CD14-positive monocyte (primary cell): ENCODE data around the gene ACBD3. TPM values are rescaled to one million over a fixed set of nuclear protein-coding genes. Genes with fewer than 3 reads are reported as not detected.

Experiments
- DNase-seq, 3 donors: peaks; one replicate each; pipeline ENCODE4 v3.0.0-alpha.2; 2011 to 2022
- H2AFZ ChIP-seq: 2 replicates; pipeline ENCODE4 v1.6.0; 2012; ENCODE audit warnings: mild to moderate bottlenecking, low read depth, low read length, inconsistent platforms; ENCODE audit not compliant: insufficient read depth, poor library complexity, severe bottlenecking
- H3K27ac ChIP-seq, 2 donors: 1 replicate in 1 of 2; 2 replicates in 1 of 2; pipeline ENCODE4 v1.5.1; 2012 to 2013; ENCODE audit warnings: low read length in 2 of 2, control low read depth in 1 of 2, inconsistent platforms in 1 of 2, low read depth in 1 of 2, mild to moderate bottlenecking in 1 of 2
- H3K27me3 ChIP-seq, 2 donors: one replicate each; pipeline versions ENCODE4 v1.6.0 to v1.6.1; 2011 to 2013; ENCODE audit warnings: low read length in 2 of 2; ENCODE audit not compliant: control insufficient read depth in 2 of 2, insufficient read depth in 2 of 2
- H3K36me3 ChIP-seq, 2 donors: replicated peaks in 1 of 2; 1 replicate in 1 of 2; 2 replicates in 1 of 2; pipeline versions ENCODE4 v1.5.1 to v1.6.1; 2012 to 2013; ENCODE audit warnings: low read length in 2 of 2, control low read depth in 1 of 2, inconsistent platforms in 1 of 2, mild to moderate bottlenecking in 1 of 2; ENCODE audit not compliant: insufficient read depth in 2 of 2, control insufficient read depth in 1 of 2
- H3K4me1 ChIP-seq, 2 donors: 1 replicate in 1 of 2; 2 replicates in 1 of 2; pipeline versions ENCODE4 v1.5.1 to v1.6.1; 2012 to 2013; ENCODE audit warnings: low read length in 2 of 2, control low read depth in 1 of 2, inconsistent platforms in 1 of 2, mild to moderate bottlenecking in 1 of 2, moderate library complexity in 1 of 2; ENCODE audit not compliant: insufficient read depth in 2 of 2, control insufficient read depth in 1 of 2
- H3K4me2 ChIP-seq: replicated peaks from 2 replicates; pipeline ENCODE3; 2012; ENCODE audit warnings: low read length, moderate library complexity, mild to moderate bottlenecking; ENCODE audit not compliant: poor library complexity, severe bottlenecking; ENCODE audit errors: extremely low read depth
- H3K4me3 ChIP-seq, 3 experiments: fragments of 200-600 bp in 1 of 3; sonication (generic) in 1 of 3; replicated peaks in 1 of 3; 1 replicate in 2 of 3; 2 replicates in 1 of 3; pipeline ENCODE4 v1.5.1; 2011 to 2013; ENCODE audit warnings: low read length in 3 of 3, mild to moderate bottlenecking in 3 of 3, control low read depth in 2 of 3, low read depth in 2 of 3, inconsistent platforms in 1 of 3, moderate library complexity in 1 of 3
- H3K79me2 ChIP-seq: 2 replicates; pipeline ENCODE4 v1.6.0; 2012; ENCODE audit warnings: mild to moderate bottlenecking, control low read depth, inconsistent platforms, low read length, moderate library complexity; ENCODE audit not compliant: insufficient read depth
- H3K9ac ChIP-seq: 2 replicates; pipeline ENCODE4 v1.6.0; 2017; ENCODE audit warnings: low read length, mild to moderate bottlenecking; ENCODE audit not compliant: insufficient read depth, poor library complexity, severe bottlenecking
- H3K9me3 ChIP-seq, 2 donors: replicated peaks in 1 of 2; 1 replicate in 1 of 2; 2 replicates in 1 of 2; pipeline versions ENCODE4 v1.5.1 to v1.6.1; 2012 to 2013; ENCODE audit warnings: low read length in 2 of 2, control low read depth in 1 of 2; ENCODE audit not compliant: control insufficient read depth in 1 of 2, insufficient read depth in 1 of 2
- H4K20me1 ChIP-seq: 2 replicates; pipeline ENCODE4 v1.6.0; 2012; ENCODE audit warnings: mild to moderate bottlenecking, low read length, control low read depth, moderate library complexity; ENCODE audit not compliant: insufficient read depth
- H3K27ac Mint-ChIP-seq, 7 donors: one replicate each; pipeline ENCODE4 v1.8.0; 2020; ENCODE audit warnings: mild to moderate bottlenecking in 7 of 7, mixed read lengths in 7 of 7, moderate library complexity in 6 of 7, inconsistent platforms in 2 of 7
- H3K27me3 Mint-ChIP-seq, 3 donors: one replicate each; pipeline ENCODE4 v1.8.0; 2021 to 2022; ENCODE audit warnings: low read depth in 3 of 3, mild to moderate bottlenecking in 3 of 3, mixed read lengths in 3 of 3, moderate library complexity in 3 of 3, inconsistent platforms in 1 of 3
- H3K36me3 Mint-ChIP-seq, 2 donors: one replicate each; pipeline ENCODE4 v1.8.0; 2020; ENCODE audit warnings: mixed read lengths in 2 of 2, inconsistent platforms in 1 of 2, mild to moderate bottlenecking in 1 of 2
- H3K4me1 Mint-ChIP-seq: one replicate; pipeline ENCODE4 v1.8.0; 2020; ENCODE audit warnings: mild to moderate bottlenecking, mixed read lengths
- H3K4me3 Mint-ChIP-seq, 2 donors: one replicate each; pipeline ENCODE4 v1.8.0; 2020; ENCODE audit warnings: mild to moderate bottlenecking in 2 of 2, mixed read lengths in 2 of 2, moderate library complexity in 1 of 2
- H3K9me3 Mint-ChIP-seq, 7 donors: one replicate each; pipeline ENCODE4 v1.8.0; 2020 to 2022; ENCODE audit warnings: mixed read lengths in 7 of 7, mild to moderate bottlenecking in 6 of 7, moderate library complexity in 6 of 7, inconsistent platforms in 2 of 7
- WGBS: methylation state at CpG from one replicate; pipeline ENCODE4 v1.1.5; 2013; ENCODE audit warnings: missing lambda C conversion rate; ENCODE audit not compliant: insufficient coverage; 5-methylcytosine and 5-hydroxymethylcytosine counted together
- intact Hi-C, 2 donors: fragments of 100-400 bp; cut with micrococcal nuclease; formaldehyde crosslinking; loops; one replicate each; pipeline versions ENCODE4 v1.15.0 to v1.15.1; 2023
- polyA plus RNA-seq, 3 donors: library from polyadenylated mRNA; depleted of rRNA in 1 of 3; unstranded in 2 of 3; stranded (reverse) in 1 of 3; fragments of 300-500 nt in 2 of 3; fragments of >200 nt in 1 of 3; fragmentation: Illumina TruSeq in 2 of 3; gene quantifications; 1 replicate in 2 of 3; 2 replicates in 1 of 3; pipeline ENCODE4 v1.2.3, GENCODE V29; 2012 to 2021
- TF ChIP-seq, protein P1 (sequence below): fragments of 200-600 bp; IDR thresholded peaks from one replicate; pipeline ENCODE4 v1.8.0; 2022; ENCODE audit warnings: antibody characterized with exemption, mild to moderate bottlenecking

The ACBD3 gene
- polyA plus RNA-seq, 3 donors = 7.0 to 16.3 (median 11.4) TPM

DNA sequence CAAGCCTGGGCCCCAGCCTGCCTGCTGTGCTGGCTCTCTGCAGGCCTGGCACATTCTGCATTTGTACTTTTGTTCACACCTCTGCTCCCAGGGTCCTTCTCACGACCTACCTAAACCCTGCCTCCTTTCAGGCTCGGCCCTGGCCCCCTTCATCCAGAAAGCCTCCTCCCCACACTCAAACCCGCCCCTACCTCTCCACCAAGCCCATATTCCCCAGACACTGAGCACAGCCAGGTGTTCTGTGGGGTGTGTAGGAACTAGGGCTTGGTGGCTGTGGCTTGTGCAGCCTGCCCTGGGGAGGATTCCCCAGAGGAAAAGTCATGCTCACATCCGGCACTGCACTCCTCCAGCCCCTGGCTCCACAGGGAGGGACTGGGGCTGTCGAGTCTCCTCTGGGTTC is 28.7 kb upstream of the ACBD3 start:
- Histone ChIP-seq H3K79me2 (no peaks in the 10 kb centered on the region), H3K36me3 (no peaks in the 10 kb centered on the region), H2AFZ (no peak overlapping the region), H3K4me2 (no peak overlapping the region), H3K9ac (no peak overlapping the region), H3K27ac (no peak overlapping the region), H3K9me3 (no peaks in the 10 kb centered on the region), H3K27me3 (no peaks in the 10 kb centered on the region), H3K4me1 (no peaks in the 10 kb centered on the region), H4K20me1 (no peaks in the 10 kb centered on the region), H3K4me3 (no peak overlapping the region)
- no peak for DNase-seq
- WGBS = no CpG with 5 or more reads among the region's 5 CpGs
- Mint-ChIP-seq H3K4me1 (no peaks in the 10 kb centered on the region), H3K27ac (no peak overlapping the region), H3K9me3 (peaks cover 0 to 3% (median 0%) of the 10 kb centered on the region in 7 donors), H3K27me3 (peaks cover 2 to 6% (median 5%) of the 10 kb centered on the region in 3 donors), H3K4me3 (no peak overlapping the region), H3K36me3 (no peaks in the 10 kb centered on the region)
- intact Hi-C loops = no loop called here
- TF ChIP-seq, protein P1, sequence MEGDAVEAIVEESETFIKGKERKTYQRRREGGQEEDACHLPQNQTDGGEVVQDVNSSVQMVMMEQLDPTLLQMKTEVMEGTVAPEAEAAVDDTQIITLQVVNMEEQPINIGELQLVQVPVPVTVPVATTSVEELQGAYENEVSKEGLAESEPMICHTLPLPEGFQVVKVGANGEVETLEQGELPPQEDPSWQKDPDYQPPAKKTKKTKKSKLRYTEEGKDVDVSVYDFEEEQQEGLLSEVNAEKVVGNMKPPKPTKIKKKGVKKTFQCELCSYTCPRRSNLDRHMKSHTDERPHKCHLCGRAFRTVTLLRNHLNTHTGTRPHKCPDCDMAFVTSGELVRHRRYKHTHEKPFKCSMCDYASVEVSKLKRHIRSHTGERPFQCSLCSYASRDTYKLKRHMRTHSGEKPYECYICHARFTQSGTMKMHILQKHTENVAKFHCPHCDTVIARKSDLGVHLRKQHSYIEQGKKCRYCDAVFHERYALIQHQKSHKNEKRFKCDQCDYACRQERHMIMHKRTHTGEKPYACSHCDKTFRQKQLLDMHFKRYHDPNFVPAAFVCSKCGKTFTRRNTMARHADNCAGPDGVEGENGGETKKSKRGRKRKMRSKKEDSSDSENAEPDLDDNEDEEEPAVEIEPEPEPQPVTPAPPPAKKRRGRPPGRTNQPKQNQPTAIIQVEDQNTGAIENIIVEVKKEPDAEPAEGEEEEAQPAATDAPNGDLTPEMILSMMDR = no peak

DNA sequence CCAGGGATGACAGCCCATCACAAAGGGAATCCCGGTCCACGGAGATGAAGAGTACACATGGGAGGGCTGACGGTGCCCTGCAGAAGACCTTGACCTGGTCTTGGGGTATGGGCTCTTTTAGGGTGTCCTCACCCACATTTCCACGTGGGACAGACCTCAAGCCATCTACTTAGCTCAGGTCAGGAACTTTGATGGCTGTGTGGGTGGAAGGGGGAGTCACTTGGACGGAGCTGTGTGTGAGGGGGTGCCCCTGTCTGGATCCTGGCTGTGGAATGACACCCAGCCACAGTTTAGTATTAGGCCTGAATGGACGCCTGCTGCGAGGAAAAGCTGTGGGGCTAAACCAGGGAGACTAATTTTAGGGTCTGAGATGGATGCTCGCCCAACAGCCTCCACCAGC is 26.0 kb upstream of the ACBD3 start:
- H3K9me3 ChIP-seq = no peaks in the 10 kb centered on the region
- intact Hi-C loops = no loop called here
- H3K4me3 Mint-ChIP-seq = no peak overlapping the region
- H3K27ac ChIP-seq = no peak overlapping the region
- H3K36me3 Mint-ChIP-seq = no peaks in the 10 kb centered on the region
- peaks cover 1 to 3% (median 2%) of the 10 kb centered on the region in 3 donors for H3K27me3 Mint-ChIP-seq
- H3K4me2 ChIP-seq = no peak overlapping the region
- H3K79me2 ChIP-seq = no peaks in the 10 kb centered on the region
- H3K36me3 ChIP-seq = no peaks in the 10 kb centered on the region
- H3K9me3 Mint-ChIP-seq = peaks cover 0 to 3% (median 0%) of the 10 kb centered on the region in 7 donors
- H3K4me1 ChIP-seq = no peaks in the 10 kb centered on the region
- H2AFZ ChIP-seq = no peak overlapping the region
- WGBS = 97% methylated on average over 5 of the region's 8 CpGs
- H3K9ac ChIP-seq = no peak overlapping the region
- H3K4me1 Mint-ChIP-seq = no peaks in the 10 kb centered on the region
- no peaks in the 10 kb centered on the region for H3K27me3 ChIP-seq
- no peaks in the 10 kb centered on the region for H4K20me1 ChIP-seq
- H3K27ac Mint-ChIP-seq = no peak overlapping the region
- no peak overlapping the region for H3K4me3 ChIP-seq
- TF ChIP-seq, protein P1 = no peak
- DNase-seq = no peak
